Astrocyte of the cerebellum (primary cell): ENCODE results near the gene PRR29.

Experiments used
- DNase-seq: peaks from one replicate; pipeline ENCODE4 v3.0.0-alpha.2; 2011; ENCODE audit warnings: low read depth
- H3K4me3 ChIP-seq: 2 replicates; pipeline ENCODE4 v1.5.1; 2011; ENCODE audit warnings: mild to moderate bottlenecking, low read depth, low read length, moderate library complexity
- CTCF ChIP-seq: IDR thresholded peaks from 2 replicates; pipeline ENCODE4 v1.5.1; 2012; ENCODE audit warnings: low read length, low read depth, moderate library complexity, mild to moderate bottlenecking; ENCODE audit errors: missing control alignments
- in situ Hi-C: cut with HindIII; loops from 2 replicates; pipeline ENCODE4 v1.10.0; 2017; ENCODE audit warnings: low sequenced_read_pairs

PRR29 gene

GRCh38 chr17:64053101-64053500 lies 55.0 kb downstream of the PRR29 start:
- in situ Hi-C loops = no loop called here
- DNase-seq = no peak
- TF ChIP-seq CTCF = no peak
- H3K4me3 ChIP-seq = no peak overlapping the region
